Spleen (tissue), 7 donors: ENCODE data around the gene STX4.

Experiments used
- POLR2A ChIP-seq, 3 donors: fragments of 450-650 bp; IDR thresholded peaks; one replicate each; pipeline ENCODE4 v1.5.1; 2017; ENCODE audit warnings: antibody characterized with exemption in 3 of 3, mild to moderate bottlenecking in 1 of 3
- TF ChIP-seq, protein P1 (sequence below), 11 experiments: fragments of 200-600 bp in 7 of 11; fragments of 450-650 bp in 4 of 11; sonication (generic) in 4 of 11; IDR thresholded peaks in 8 of 11; conservative IDR thresholded peaks in 3 of 11; 1 replicate in 7 of 11; 2 replicates in 4 of 11; pipeline versions ENCODE4 v1.4.0 to v1.8.0; 2016 to 2021; ENCODE audit warnings: antibody characterized with exemption in 11 of 11, inconsistent platforms in 4 of 11, mild to moderate bottlenecking in 1 of 11
- donor health status: DM: no; HTN: no; CAD: no; lungs with moderate emphysema.
- donor health status: DM: no; HTN: no; CAD: no.
- donor health status: DM: no; HTN: no; CAD: no.

DNA sequence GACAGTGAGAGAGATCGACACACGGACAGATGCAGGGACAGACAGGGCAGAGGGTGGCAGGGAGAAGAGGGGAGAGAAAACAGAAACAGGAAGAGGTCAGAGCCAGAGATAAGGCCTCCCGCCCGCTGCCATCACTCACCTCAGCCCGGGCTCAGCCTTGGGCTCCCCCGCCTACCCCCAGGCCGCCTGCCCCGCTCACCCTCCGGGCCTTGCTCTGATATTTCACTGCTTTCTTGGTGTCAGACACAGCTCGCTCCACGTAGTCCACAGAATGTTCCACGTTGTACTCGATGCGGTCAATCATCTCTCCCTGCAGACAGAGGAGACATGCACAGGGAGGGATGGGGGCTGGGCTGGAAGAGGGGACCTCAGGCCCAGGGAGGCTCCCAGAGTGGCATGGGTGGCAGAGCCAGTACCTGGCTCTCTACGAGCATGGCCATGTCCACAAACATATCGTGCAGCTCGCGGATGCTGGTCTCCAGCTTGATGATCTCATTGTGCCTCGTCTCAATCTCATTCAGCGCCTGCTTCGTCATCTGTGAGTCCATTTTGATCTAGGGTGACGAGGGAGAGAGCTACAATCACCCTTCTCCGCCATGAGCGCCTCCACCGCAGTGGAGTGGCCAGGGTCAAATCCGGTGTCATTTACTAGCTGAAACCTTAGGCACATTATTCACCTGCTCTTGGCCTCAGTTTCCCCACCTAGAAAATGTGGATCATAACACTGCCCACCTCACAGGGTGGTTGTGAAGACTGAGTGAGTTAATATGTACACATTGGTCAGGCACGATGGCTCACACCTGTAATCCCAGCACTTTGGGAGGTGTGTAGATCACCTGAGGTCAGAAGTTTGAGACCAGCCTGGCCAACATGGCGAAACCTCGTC is 40.2 kb upstream of the STX4 start:
- no peak for TF ChIP-seq POLR2A (IDR thresholded peaks at IDR 0.05)
- TF ChIP-seq, protein P1, sequence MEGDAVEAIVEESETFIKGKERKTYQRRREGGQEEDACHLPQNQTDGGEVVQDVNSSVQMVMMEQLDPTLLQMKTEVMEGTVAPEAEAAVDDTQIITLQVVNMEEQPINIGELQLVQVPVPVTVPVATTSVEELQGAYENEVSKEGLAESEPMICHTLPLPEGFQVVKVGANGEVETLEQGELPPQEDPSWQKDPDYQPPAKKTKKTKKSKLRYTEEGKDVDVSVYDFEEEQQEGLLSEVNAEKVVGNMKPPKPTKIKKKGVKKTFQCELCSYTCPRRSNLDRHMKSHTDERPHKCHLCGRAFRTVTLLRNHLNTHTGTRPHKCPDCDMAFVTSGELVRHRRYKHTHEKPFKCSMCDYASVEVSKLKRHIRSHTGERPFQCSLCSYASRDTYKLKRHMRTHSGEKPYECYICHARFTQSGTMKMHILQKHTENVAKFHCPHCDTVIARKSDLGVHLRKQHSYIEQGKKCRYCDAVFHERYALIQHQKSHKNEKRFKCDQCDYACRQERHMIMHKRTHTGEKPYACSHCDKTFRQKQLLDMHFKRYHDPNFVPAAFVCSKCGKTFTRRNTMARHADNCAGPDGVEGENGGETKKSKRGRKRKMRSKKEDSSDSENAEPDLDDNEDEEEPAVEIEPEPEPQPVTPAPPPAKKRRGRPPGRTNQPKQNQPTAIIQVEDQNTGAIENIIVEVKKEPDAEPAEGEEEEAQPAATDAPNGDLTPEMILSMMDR (IDR thresholded peaks at IDR 0.05 in 8 of 11, conservative IDR thresholded peaks at IDR 0.05 in 3 of 11) = no peak
